GM21529 (cell line): ENCODE measurements around the gene CFAP161.
"Not testable (repeated sequence)": the region's sequence is repeated elsewhere in the genome, so short reads cannot be mapped to it uniquely, and the experiment has no call there.

Experiments used
- ATAC-seq: cut with Tn5 transposase; IDR thresholded peaks from one replicate; pipeline ENCODE4 v1.9.1; 2021; ENCODE audit not compliant: unreplicated experiment

CFAP161 gene

GRCh38 chr15:81157195-81157938 is 23.3 kb downstream of the CFAP161 start:
- ATAC-seq: no peak

GRCh38 chr15:81157939-81158223 is 23.8 kb downstream of the CFAP161 start:
- no peak for ATAC-seq

GRCh38 chr15:81158561-81158960 is 24.5 kb downstream of the CFAP161 start:
- not testable (repeated sequence) for ATAC-seq

GRCh38 chr15:81160312-81161159 is 26.5 kb downstream of the CFAP161 start:
- no peak for ATAC-seq

- ATAC-seq: no peak
Measured at GRCh38 chr15:81161160-81161673, 27.1 kb downstream of the CFAP161 start.

- ATAC-seq: no peak
Measured at GRCh38 chr15:81161851-81162250, 27.8 kb downstream of the CFAP161 start.

GRCh38 chr15:81163961-81164800 is 30.1 kb downstream of the CFAP161 start:
- ATAC-seq: no peak

GRCh38 chr15:81165535-81165934 is 31.5 kb downstream of the CFAP161 start:
- no peak for ATAC-seq

GRCh38 chr15:81166636-81167305 is 32.7 kb downstream of the CFAP161 start:
- ATAC-seq: no peak

GRCh38 chr15:81168131-81168526 is 34.1 kb downstream of the CFAP161 start:
- ATAC-seq: no peak

- no peak for ATAC-seq
Measured at GRCh38 chr15:81168644-81169043, 34.6 kb downstream of the CFAP161 start.

- no peak for ATAC-seq
Measured at GRCh38 chr15:81170511-81170910, 36.4 kb downstream of the CFAP161 start.

- no peak for ATAC-seq
Measured at GRCh38 chr15:81171286-81171685, 37.2 kb downstream of the CFAP161 start.

- no peak for ATAC-seq
Measured at GRCh38 chr15:81174125-81174791, 40.2 kb downstream of the CFAP161 start.

GRCh38 chr15:81174792-81175327 is 40.8 kb downstream of the CFAP161 start:
- no peak for ATAC-seq

GRCh38 chr15:81175496-81175895 is 41.4 kb downstream of the CFAP161 start:
- no peak for ATAC-seq

GRCh38 chr15:81176291-81176893 is 42.3 kb downstream of the CFAP161 start:
- no peak for ATAC-seq

GRCh38 chr15:81178365-81178764 is 44.3 kb downstream of the CFAP161 start:
- ATAC-seq: no peak

- no peak for ATAC-seq
Measured at GRCh38 chr15:81181220-81181619, 47.1 kb downstream of the CFAP161 start.
